NCI-H446 (cell line): ENCODE results near the gene CDK1.
"Not testable (repeated sequence)": the region's sequence is repeated elsewhere in the genome, so short reads cannot be mapped to it uniquely, and the experiment has no call there.

Experiments used
- DNase-seq, 2 experiments: peaks; one replicate each; lab custom pipeline; 2025; lab: John Stamatoyannopoulos, UW

The CDK1 gene

DNA sequence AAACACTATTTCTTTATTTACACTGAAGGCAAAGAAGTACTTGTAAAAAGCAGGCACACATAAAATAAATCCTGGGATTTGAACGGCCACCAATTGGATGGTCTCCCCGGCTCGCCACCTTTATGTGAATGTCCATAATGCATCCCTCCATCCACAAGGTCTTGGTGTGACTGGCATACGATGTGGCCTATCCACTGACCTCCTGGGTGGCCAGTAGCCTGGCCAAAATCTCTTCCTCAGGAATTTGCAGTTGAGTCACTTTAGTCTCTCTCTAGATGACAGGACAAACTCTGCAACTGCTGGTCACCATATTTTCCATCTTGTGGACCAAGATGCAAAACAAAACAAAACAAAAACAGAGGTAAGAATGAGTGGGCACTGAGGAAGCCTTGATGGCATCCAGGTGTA is 39.1 kb downstream of the CDK1 start:
- no peak for DNase-seq

DNA sequence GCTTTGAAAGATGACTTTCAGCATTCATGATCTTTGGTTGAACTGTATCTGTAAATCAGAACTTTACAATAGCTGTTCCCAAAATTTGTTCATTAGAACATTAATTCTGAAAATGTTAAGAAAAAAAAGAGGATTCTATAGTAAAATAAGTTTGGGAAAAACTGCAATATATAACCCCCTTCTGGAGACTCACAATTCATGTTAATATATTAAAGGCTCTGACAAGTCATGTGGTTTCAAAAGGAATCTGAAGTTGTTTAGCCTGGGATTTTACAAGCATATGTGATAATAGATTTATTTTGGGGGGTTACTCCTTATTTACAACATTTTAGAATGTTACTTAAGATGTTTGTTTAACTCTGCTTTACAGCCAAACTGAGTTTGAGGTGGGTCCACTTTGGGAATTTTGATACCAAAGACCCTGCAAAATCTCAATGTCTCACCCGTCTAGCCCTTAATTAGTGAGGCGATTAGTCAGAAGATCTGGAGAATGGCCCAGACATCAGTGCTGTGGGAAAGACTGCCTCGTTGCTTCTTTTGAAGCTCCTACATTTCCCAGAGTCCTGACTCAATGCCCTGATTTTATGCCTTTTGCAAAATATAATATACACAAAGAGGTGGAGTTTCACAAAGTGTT is 40.0 kb downstream of the CDK1 start:
- no peak for DNase-seq

DNA sequence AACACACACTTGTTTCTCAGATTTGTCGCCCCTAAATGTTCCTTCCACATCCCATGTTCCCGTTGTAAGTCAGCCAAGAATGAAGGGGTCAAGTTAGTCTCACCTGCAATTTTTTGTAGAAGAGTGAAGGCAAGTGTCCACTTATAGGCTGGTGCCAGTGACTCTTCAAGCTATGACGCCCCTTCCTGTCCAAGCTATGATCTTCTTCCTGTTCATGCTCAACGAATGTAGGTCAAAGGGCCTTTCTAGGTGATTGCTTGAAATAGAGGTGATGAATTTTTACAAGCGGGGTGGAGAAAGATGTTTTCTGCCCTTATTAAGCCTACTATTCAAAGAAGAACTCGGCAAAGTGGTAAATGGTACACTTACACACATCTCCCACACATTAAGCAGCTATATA is 41.0 kb downstream of the CDK1 start:
- no peak for DNase-seq

DNA sequence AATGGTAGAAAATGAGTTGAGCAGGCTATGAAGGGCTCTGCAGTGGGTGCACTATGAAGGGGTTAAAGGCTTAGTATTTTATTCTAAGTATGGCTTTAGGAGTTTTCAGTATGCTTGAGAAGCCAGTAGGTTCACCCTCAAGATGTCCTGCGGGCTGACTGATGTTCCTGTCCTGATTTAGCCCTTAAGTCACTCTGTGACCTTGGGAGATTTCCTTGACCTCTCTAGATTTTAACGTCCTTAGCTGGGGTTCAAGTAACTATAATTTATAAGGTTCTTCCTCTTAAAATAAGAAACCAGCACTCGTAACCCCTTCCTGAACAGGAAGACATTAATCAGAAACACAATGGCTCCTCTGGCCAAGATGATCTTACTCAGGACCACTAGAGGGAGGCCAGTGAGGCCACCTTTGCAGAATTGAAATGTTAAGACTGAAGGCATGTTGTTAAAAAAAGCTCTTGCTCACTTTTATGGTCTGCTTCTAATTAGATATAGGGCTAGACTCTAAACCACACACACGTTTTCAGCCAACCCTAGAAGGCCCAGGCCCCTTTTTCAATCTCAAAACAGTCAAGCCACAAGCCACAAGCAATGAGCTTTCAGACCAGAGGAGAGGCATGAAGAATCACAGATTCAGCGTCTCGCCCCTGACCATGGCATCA is 41.9 kb downstream of the CDK1 start:
- no peak for DNase-seq

DNA sequence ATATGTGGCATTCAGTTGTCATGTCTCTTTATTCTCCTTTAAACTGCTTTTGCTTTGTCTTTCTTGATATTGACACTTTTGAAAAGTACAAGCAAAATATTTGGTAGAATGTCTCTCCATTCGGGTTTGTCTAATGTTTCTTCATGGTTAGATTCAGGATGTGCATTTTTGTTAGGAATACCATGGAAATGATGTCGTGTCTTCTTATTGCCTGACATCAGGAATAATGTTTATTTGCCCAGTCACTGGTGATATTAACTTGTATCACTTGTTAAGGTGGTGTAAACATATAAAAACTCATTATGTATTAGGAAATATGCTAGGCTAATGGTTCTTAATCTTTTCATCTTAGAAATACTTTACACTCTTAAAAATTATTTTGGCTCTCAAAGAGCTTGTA is 43.4 kb downstream of the CDK1 start:
- DNase-seq = no peak

DNA sequence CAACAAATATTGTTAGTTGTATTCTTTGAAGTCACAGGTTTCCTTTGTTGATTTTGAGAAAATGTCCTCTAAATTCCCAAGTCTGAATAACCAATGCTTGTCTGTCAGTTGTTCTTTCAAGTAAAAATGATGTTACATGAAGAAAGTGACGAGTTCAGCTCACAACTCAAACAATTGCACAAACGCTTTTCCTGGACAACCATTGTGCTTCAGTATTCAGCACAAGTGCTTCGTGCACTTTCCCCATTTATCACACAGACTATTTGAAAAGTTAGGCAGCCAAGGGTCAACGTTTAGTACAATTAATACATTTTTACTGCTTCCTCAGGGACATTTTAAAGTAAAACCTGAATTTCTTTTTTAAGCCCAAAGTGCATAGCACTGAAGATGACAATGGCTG is 44.5 kb downstream of the CDK1 start:
- no peak for DNase-seq

- DNase-seq = no peak
Observed at GRCh38 chr10:60823324-60823723, 45.0 kb downstream of the CDK1 start.

DNA sequence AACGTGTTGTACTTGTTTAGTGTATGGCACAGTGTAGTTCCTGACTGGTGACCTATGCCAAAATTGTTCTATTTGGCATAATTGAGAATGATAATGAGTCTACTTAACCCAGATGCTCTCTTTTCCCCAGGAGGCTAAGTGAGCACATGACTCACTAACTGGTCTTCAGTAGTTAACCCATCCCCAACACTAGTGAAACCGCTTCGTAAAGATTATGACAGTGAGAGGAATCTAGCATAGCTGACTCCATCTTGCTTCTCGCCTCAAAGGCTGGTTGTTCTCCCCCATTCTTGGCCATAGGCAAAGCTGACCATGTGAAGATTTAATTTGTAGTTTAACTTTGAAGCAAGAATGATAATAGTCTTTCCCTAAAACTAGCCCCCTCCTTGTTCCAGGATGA is 47.2 kb downstream of the CDK1 start:
- no peak for DNase-seq

- no peak for DNase-seq
Observed at GRCh38 chr10:60827791-60828488, 49.7 kb downstream of the CDK1 start.

DNA sequence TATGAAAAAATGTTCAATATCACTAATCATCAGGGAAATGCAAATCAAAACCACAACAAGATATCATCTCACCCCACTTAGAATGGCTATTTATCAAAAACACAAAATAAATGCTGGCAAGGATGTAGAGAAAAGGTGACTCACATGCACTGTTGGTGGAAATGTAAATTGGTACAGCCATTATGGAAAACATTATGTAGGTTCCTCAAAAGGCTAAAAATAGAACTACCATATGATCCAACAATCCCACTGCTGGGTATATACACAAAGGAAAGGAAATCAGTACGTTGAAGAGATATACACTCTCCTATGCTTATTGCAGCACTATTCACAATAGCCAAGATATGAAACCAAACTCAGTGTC is 50.2 kb downstream of the CDK1 start:
- no peak for DNase-seq

DNA sequence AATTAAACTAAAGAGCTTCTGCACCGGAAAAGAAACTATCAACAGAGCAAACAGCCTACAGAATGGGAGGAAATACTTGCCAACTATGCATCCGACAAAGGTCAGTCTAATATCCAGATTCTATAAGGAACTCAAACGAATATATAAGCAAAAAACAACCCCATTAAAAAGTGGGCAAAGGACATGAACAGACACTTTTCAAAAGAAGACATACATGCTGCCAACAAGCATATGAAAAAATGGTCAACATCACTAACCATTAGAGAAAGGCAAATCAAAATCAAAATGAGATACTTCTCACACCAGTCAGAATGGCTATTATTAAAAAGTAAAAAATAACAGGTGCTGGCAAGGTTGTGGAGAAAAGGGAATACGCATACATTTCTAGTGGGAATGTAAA is 53.9 kb downstream of the CDK1 start:
- DNase-seq = not testable (repeated sequence)

DNA sequence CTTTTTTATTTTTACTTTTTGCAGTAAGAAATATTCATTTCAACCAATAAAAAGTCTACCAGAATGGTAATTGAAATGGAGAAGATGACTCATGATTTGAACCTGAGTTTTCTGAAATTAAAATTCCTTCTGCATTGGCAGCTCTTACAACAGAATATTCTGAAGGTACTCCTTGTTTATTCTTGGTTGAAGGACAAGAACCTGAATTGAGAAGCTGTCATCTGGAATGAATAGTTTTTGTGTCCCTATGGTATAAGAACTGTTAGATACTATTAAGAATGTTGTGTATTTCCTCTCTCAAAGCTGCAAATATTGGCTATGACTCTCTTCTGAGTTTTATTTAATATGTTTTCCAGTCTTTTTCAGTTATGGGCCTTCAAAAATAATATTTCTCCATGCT is 56.1 kb downstream of the CDK1 start:
- DNase-seq = no peak

DNA sequence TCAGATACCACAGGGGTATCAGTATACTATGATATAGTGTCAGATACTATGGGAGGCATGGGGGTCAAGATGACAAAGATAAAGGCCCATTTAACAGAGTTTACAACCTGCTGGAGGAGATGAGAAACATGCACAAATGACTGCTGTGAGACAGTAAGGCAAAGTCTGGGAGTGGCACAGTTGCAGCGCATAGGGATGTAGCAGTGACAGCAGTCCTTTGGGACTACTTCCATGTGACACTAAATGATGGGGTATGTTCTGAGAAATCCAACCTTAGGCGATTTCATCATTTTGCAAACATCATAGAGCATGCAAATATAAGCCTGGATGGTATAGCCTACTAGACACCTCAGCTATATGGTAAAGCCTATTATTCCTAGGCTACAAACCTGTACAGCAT is 56.8 kb downstream of the CDK1 start:
- no peak for DNase-seq

GRCh38 chr10:60841227-60841626 is 62.9 kb downstream of the CDK1 start:
- DNase-seq = not testable (repeated sequence)

DNA sequence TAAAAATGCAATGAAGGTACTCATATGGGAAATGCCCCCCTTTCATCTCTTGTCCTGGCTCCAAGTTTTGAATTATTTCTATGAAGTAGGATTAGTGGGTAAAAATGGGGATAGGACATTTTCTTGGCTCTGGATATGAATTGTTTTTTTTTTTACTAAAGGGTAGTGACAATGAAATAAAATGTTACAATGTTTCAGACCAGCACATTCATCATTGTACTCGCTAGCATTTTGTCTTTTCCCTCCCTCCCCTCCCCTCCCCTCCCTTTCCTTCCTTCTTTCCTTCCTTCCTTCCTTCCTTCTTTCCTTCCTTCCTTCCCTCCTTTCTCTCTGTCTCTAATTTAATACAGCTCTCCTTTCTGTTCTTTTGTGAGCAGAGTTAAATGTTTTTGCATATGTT is 64.4 kb downstream of the CDK1 start:
- no peak for DNase-seq
